Stromal cell of bone marrow (primary cell): Measurements from ENCODE around the gene DGCR8.

Source experiments
- DNase-seq: peaks from one replicate; pipeline ENCODE4 v3.0.0-alpha.2; 2012; ENCODE audit warnings: low read depth

Gene DGCR8

GRCh38 chr22:20079745-20080444, at the start of gene DGCR8:
Gene DGCR8 (plus strand): TSS chr22:20080241. CDS start chr22:20085964, 5,723 bp downstream.
- peak; percentile 93 for DNase-seq

- no peak for DNase-seq
Observed at GRCh38 chr22:20031732-20032406, 48.2 kb upstream of the DGCR8 start.

- no peak for DNase-seq
Observed at GRCh38 chr22:20032407-20032991, 47.5 kb upstream of the DGCR8 start.

GRCh38 chr22:20033045-20033706, 46.9 kb upstream of the DGCR8 start:
- DNase-seq = no peak

- DNase-seq = no peak
Observed at GRCh38 chr22:20034143-20034542, 45.9 kb upstream of the DGCR8 start.

GRCh38 chr22:20035375-20036083, 44.5 kb upstream of the DGCR8 start:
- no peak for DNase-seq

- DNase-seq = no peak
Observed at GRCh38 chr22:20036084-20036482, 44.0 kb upstream of the DGCR8 start.

- no peak for DNase-seq
Observed at GRCh38 chr22:20036535-20037392, 43.3 kb upstream of the DGCR8 start.

- DNase-seq = no peak
Observed at GRCh38 chr22:20037419-20037818, 42.6 kb upstream of the DGCR8 start.

- DNase-seq = no peak
Observed at GRCh38 chr22:20038574-20038973, 41.5 kb upstream of the DGCR8 start.

- DNase-seq = no peak
Observed at GRCh38 chr22:20039683-20040325, 40.2 kb upstream of the DGCR8 start.

- no peak for DNase-seq
Observed at GRCh38 chr22:20040327-20041200, 39.5 kb upstream of the DGCR8 start.

GRCh38 chr22:20043057-20043996, 36.7 kb upstream of the DGCR8 start:
- no peak for DNase-seq

- no peak for DNase-seq
Observed at GRCh38 chr22:20043997-20044342, 36.1 kb upstream of the DGCR8 start.

GRCh38 chr22:20044495-20045151, 35.4 kb upstream of the DGCR8 start:
- DNase-seq = no peak

- DNase-seq = no peak
Observed at GRCh38 chr22:20046730-20047129, 33.3 kb upstream of the DGCR8 start.

- no peak for DNase-seq
Observed at GRCh38 chr22:20051927-20052308, 28.1 kb upstream of the DGCR8 start.
